HK-2 (cell line): Measurements from ENCODE around the gene SPSB1.

Experiments used
- DNase-seq: peaks from one replicate; pipeline ENCODE4 v3.0.0-alpha.2; 2018; ENCODE audit not compliant: unreplicated experiment

The SPSB1 gene

GRCh38 chr1:9344426-9345200, 51.9 kb downstream of the SPSB1 start:
- DNase-seq: no peak

- no peak for DNase-seq
These were observed 52.8 kb downstream of the SPSB1 start for GRCh38 chr1:9345471-9345870.

- no peak for DNase-seq
These were observed 53.2 kb downstream of the SPSB1 start for GRCh38 chr1:9345922-9346321.

- no peak for DNase-seq
These were observed 53.9 kb downstream of the SPSB1 start for GRCh38 chr1:9346566-9346965.

GRCh38 chr1:9347095-9347850, 54.6 kb downstream of the SPSB1 start:
- DNase-seq: no peak

- no peak for DNase-seq
These were observed 56.7 kb downstream of the SPSB1 start for GRCh38 chr1:9349331-9349851.

- DNase-seq: no peak
These were observed 57.6 kb downstream of the SPSB1 start for GRCh38 chr1:9350013-9350908.

GRCh38 chr1:9350960-9351359, 58.3 kb downstream of the SPSB1 start:
- DNase-seq: no peak

- DNase-seq: no peak
These were observed 59.1 kb downstream of the SPSB1 start for GRCh38 chr1:9351654-9352271.

- DNase-seq: no peak
These were observed 59.9 kb downstream of the SPSB1 start for GRCh38 chr1:9352377-9353134.

GRCh38 chr1:9355503-9355902, 62.8 kb downstream of the SPSB1 start:
- no peak for DNase-seq

- no peak for DNase-seq
These were observed 63.3 kb downstream of the SPSB1 start for GRCh38 chr1:9356021-9356420.

GRCh38 chr1:9356829-9357466, 64.3 kb downstream of the SPSB1 start:
- no peak for DNase-seq

- no peak for DNase-seq
These were observed 65.3 kb downstream of the SPSB1 start for GRCh38 chr1:9357958-9358357.

GRCh38 chr1:9360371-9361064, 67.8 kb downstream of the SPSB1 start:
- no peak for DNase-seq

GRCh38 chr1:9361630-9362260, 69.1 kb downstream of the SPSB1 start:
- no peak for DNase-seq

GRCh38 chr1:9362488-9362887, 69.8 kb downstream of the SPSB1 start:
- no peak for DNase-seq

- no peak for DNase-seq
These were observed 70.4 kb downstream of the SPSB1 start for GRCh38 chr1:9363061-9363471.

- no peak for DNase-seq
These were observed 73.6 kb downstream of the SPSB1 start for GRCh38 chr1:9366298-9366697.
